Peyer's patch (tissue), 4 donors: ENCODE measurements around the gene ATF2. TPM values are rescaled to one million over a fixed set of nuclear protein-coding genes. Genes with fewer than 3 reads are reported as not detected.

Experiments used
- DNase-seq, 3 donors: peaks; one replicate each; pipeline ENCODE4 v3.0.0-alpha.2; 2017 to 2019
- H3K27ac ChIP-seq, 4 donors: fragments of 200-600 bp; sonication (generic); one replicate each; pipeline ENCODE4 v1.5.1; 2016 to 2019
- H3K27me3 ChIP-seq, 2 donors: fragments of 200-600 bp; sonication (generic); one replicate each; pipeline ENCODE4 v1.5.1; 2019
- H3K36me3 ChIP-seq, 3 donors: fragments of 200-600 bp; sonication (generic); one replicate each; pipeline ENCODE4 v1.5.1; 2016 to 2019
- H3K4me1 ChIP-seq, 4 donors: fragments of 200-600 bp; sonication (generic); one replicate each; pipeline ENCODE4 v1.5.1; 2016 to 2019
- H3K4me3 ChIP-seq, 4 donors: fragments of 200-600 bp; sonication (generic); 1 replicate in 3 of 4; 2 replicates in 1 of 4; pipeline ENCODE4 v1.5.1; 2016 to 2019; ENCODE audit warnings: mild to moderate bottlenecking in 1 of 4
- H3K9me3 ChIP-seq, 4 donors: fragments of 200-600 bp; sonication (generic); one replicate each; pipeline ENCODE4 v1.5.1; 2016 to 2019; ENCODE audit warnings: mild to moderate bottlenecking in 1 of 4
- POLR2A ChIP-seq, 2 donors: fragments of 450-650 bp; IDR thresholded peaks; one replicate each; pipeline ENCODE4 v1.5.1; 2017; ENCODE audit warnings: antibody characterized with exemption in 2 of 2, mild to moderate bottlenecking in 2 of 2, moderate library complexity in 2 of 2
- small RNA-seq, 2 donors: library from RNA; depleted of rRNA; stranded (forward); fragments of <200 nt; gene quantifications; one replicate each; pipeline ENCODE3, GENCODE V24; 2016
- total RNA-seq, 4 donors: library from RNA; depleted of rRNA; stranded (reverse); fragments of >200 nt; gene quantifications; one replicate each; pipeline ENCODE4 v1.1.0, GENCODE V29; 2016
- TF ChIP-seq, protein P1 (sequence below), 6 experiments: fragments of 450-650 bp in 4 of 6; fragments of 200-600 bp in 2 of 6; sonication (generic) in 1 of 6; IDR thresholded peaks; one replicate each; pipeline ENCODE4 v1.5.1; 2017 to 2019; ENCODE audit warnings: antibody characterized with exemption in 6 of 6, mild to moderate bottlenecking in 3 of 6, moderate library complexity in 1 of 6

ATF2 gene
- total RNA-seq, 4 donors from 2014 or later: 46.8 to 54.5 (median 51.0) TPM

- Histone ChIP-seq H3K27me3 (no peaks in the 10 kb centered on the region), H3K36me3 (no peaks in the 10 kb centered on the region), H3K4me3 (no peak overlapping the region), H3K4me1 (no peaks in the 10 kb centered on the region), H3K9me3 (no peaks in the 10 kb centered on the region), H3K27ac (no peak overlapping the region)
- TF ChIP-seq, protein P1, sequence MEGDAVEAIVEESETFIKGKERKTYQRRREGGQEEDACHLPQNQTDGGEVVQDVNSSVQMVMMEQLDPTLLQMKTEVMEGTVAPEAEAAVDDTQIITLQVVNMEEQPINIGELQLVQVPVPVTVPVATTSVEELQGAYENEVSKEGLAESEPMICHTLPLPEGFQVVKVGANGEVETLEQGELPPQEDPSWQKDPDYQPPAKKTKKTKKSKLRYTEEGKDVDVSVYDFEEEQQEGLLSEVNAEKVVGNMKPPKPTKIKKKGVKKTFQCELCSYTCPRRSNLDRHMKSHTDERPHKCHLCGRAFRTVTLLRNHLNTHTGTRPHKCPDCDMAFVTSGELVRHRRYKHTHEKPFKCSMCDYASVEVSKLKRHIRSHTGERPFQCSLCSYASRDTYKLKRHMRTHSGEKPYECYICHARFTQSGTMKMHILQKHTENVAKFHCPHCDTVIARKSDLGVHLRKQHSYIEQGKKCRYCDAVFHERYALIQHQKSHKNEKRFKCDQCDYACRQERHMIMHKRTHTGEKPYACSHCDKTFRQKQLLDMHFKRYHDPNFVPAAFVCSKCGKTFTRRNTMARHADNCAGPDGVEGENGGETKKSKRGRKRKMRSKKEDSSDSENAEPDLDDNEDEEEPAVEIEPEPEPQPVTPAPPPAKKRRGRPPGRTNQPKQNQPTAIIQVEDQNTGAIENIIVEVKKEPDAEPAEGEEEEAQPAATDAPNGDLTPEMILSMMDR (IDR thresholded peaks at IDR 0.05): no peak
- TF ChIP-seq POLR2A (IDR thresholded peaks at IDR 0.05): no peak
- DNase-seq: no peak
Observed at GRCh38 chr2:175022923-175023322, 145.1 kb downstream of the ATF2 start.

Small RNAs within 50 kb of the gene (small RNA-seq; reads per million reads assigned to genes)
- gene MIR933 (0 reads per million in 2 donors), gene RF02271 (0 reads per million in 2 donors), gene RNU6-1290P (0 reads per million in 2 donors), gene RNU6-763P (0 reads per million in 2 donors)

Other genes with a start within 250 kb of the ATF2 start
- gene CHN1, start 162.8 kb downstream of the ATF2 start, total RNA-seq: 10 to 100 TPM in 2 of 4 donors, 1 to 10 TPM in 2; 3.4 to 60.2 (median 7.1) TPM
- gene ATP5MC3, start 13.5 kb upstream of the ATF2 start, total RNA-seq: 100 to 1,000 TPM; 117 to 350 (median 187) TPM